ENCODE data around the gene ABCC9.

DNA sequence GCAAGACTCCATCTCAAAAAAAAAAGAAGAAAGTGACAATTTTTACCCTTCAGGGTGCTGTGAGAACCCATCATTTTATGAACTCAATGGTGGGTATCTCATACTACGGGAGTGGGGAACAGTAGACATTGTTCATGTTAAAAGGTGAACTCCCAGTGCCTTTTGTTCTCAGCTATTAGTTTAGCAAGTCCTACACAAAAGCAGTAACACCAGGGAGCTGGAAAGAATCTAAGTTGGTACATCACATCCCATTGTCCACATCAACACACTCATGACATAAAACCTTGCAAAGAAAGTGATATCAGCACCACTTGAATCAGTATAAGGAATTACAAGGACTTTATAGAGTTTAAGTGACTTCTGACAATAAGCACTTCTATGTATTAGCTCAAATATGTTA, 47.4 kb upstream of the ABCC9 start:
- TF ChIP-seq CREB1 (IDR thresholded peaks at IDR 0.05; ENCODE audit: low read depth): no peak
- TF ChIP-seq YY1 (IDR thresholded peaks at IDR 0.05; ENCODE audit: low read depth): no peak
- TF ChIP-seq CEBPB (IDR thresholded peaks at IDR 0.05): no peak
- TF ChIP-seq, protein P1, sequence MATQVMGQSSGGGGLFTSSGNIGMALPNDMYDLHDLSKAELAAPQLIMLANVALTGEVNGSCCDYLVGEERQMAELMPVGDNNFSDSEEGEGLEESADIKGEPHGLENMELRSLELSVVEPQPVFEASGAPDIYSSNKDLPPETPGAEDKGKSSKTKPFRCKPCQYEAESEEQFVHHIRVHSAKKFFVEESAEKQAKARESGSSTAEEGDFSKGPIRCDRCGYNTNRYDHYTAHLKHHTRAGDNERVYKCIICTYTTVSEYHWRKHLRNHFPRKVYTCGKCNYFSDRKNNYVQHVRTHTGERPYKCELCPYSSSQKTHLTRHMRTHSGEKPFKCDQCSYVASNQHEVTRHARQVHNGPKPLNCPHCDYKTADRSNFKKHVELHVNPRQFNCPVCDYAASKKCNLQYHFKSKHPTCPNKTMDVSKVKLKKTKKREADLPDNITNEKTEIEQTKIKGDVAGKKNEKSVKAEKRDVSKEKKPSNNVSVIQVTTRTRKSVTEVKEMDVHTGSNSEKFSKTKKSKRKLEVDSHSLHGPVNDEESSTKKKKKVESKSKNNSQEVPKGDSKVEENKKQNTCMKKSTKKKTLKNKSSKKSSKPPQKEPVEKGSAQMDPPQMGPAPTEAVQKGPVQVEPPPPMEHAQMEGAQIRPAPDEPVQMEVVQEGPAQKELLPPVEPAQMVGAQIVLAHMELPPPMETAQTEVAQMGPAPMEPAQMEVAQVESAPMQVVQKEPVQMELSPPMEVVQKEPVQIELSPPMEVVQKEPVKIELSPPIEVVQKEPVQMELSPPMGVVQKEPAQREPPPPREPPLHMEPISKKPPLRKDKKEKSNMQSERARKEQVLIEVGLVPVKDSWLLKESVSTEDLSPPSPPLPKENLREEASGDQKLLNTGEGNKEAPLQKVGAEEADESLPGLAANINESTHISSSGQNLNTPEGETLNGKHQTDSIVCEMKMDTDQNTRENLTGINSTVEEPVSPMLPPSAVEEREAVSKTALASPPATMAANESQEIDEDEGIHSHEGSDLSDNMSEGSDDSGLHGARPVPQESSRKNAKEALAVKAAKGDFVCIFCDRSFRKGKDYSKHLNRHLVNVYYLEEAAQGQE (IDR thresholded peaks at IDR 0.05; ENCODE audit: low read depth): no peak
- TF ChIP-seq, protein P2, sequence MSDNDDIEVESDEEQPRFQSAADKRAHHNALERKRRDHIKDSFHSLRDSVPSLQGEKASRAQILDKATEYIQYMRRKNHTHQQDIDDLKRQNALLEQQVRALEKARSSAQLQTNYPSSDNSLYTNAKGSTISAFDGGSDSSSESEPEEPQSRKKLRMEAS (IDR thresholded peaks at IDR 0.05): no peak
- no peak for TF ChIP-seq RAD21 (IDR thresholded peaks at IDR 0.05; ENCODE audit: low read depth)
- TF ChIP-seq EP300 (IDR thresholded peaks at IDR 0.05; ENCODE audit: borderline replicate concordance): no peak
- no peak for TF ChIP-seq NFIC (IDR thresholded peaks at IDR 0.05)
- no peak for TF ChIP-seq TCF12 (IDR thresholded peaks at IDR 0.05; ENCODE audit: low read depth)
- no peak for TF ChIP-seq TAF1 (IDR thresholded peaks at IDR 0.05; ENCODE audit: low read depth)

Measured in Ishikawa (cell line).